Heart right ventricle (tissue), 16 donors: ENCODE data around the gene SETD1B. TPM values are rescaled to one million over a fixed set of nuclear protein-coding genes. Genes with fewer than 3 reads are reported as not detected.
"Not testable (repeated sequence)": the region's sequence is repeated elsewhere in the genome, so short reads cannot be mapped to it uniquely, and the experiment has no call there.

Source experiments
- ATAC-seq, 8 donors: fragments of 200-7000 bp; cut with Tn5 transposase; one replicate each; pipeline ENCODE4 v1.9.1; 2020; ENCODE audit warnings: mild to moderate bottlenecking in 8 of 8, moderate library complexity in 8 of 8, moderate number of reproducible peaks in 1 of 8
- DNase-seq, 2 donors: peaks; one replicate each; pipeline ENCODE4 v3.0.0-alpha.2; 2020
- H3K27ac ChIP-seq, 10 donors: fragments of 200-600 bp; sonication (generic) in 2 of 10; one replicate each; pipeline versions ENCODE4 v1.5.0 to v1.8.0; 2020 to 2022; ENCODE audit warnings: mild to moderate bottlenecking in 3 of 10
- H3K27me3 ChIP-seq, 7 donors: fragments of 200-600 bp; one replicate each; pipeline ENCODE4 v1.8.0; 2021 to 2022; ENCODE audit warnings: mild to moderate bottlenecking in 2 of 7
- H3K36me3 ChIP-seq, 9 donors: fragments of 200-600 bp; sonication (generic) in 1 of 9; one replicate each; pipeline versions ENCODE4 v1.5.0 to v1.8.0; 2020 to 2022; ENCODE audit warnings: mild to moderate bottlenecking in 2 of 9
- H3K4me1 ChIP-seq, 9 donors: fragments of 200-600 bp; sonication (generic) in 1 of 9; one replicate each; pipeline versions ENCODE4 v1.5.0 to v1.8.0; 2020 to 2022; ENCODE audit warnings: mild to moderate bottlenecking in 4 of 9
- H3K4me3 ChIP-seq, 10 donors: fragments of 200-600 bp; sonication (generic) in 2 of 10; one replicate each; pipeline versions ENCODE4 v1.5.0 to v1.8.0; 2020 to 2022; ENCODE audit warnings: mild to moderate bottlenecking in 7 of 10, moderate library complexity in 2 of 10
- H3K9me3 ChIP-seq, 11 donors: fragments of 200-600 bp in 10 of 11; sonication (generic) in 2 of 11; one replicate each; pipeline versions ENCODE4 v1.5.0 to v1.8.0; 2013 to 2022; ENCODE audit warnings: mild to moderate bottlenecking in 2 of 11, control low read depth in 1 of 11, moderate library complexity in 1 of 11
- WGBS, 2 donors: extraction: QIAGEN DNeasy Blood & Tissue Kit; methylation state at CpG; one replicate each; pipeline ENCODE4 v1.1.7; 2013; ENCODE audit warnings: inconsistent platforms in 1 of 2; 5-methylcytosine and 5-hydroxymethylcytosine counted together
- intact Hi-C, 10 donors: fragments of 100-400 bp; cut with DNase I; formaldehyde crosslinking; loops; one replicate each; pipeline versions ENCODE4 v1.11.1 to v1.14.2; 2022
- polyA plus RNA-seq, 2 donors: library from polyadenylated mRNA; stranded (reverse); fragments of 200-250 nt; gene quantifications; one replicate each; pipeline ENCODE4 v1.2.3, GENCODE V29; 2013
- total RNA-seq, 10 donors: library from RNA; stranded (reverse); fragmentation: NEBNext Ultra II Directional in 3 of 10; extraction: Animal tissue kit (Norgen Biotek cat#: 25700) in 3 of 10; gene quantifications; one replicate each; pipeline versions ENCODE4 v1.2.1 to v1.2.4, GENCODE V29; 2021 to 2023
- TF ChIP-seq, protein P1 (sequence below), 9 donors: fragments of 200-600 bp; sonication (generic) in 2 of 9; IDR thresholded peaks; one replicate each; pipeline versions ENCODE4 v1.5.0 to v1.8.0; 2021 to 2022; ENCODE audit warnings: antibody characterized with exemption in 9 of 9, mild to moderate bottlenecking in 5 of 9, moderate library complexity in 1 of 9
- donor health status: Arrhythmogenic right ventricular cardiomyopathy.
- donor health status: ischemic (EF 13 %, LVEDD 7.1; RV severe dilation, severe dysfunction).
- donor health status: healthy with polysubstance abuse.
- donor health status: DM: no; HTN: yes; CAD: no.
- donor health status: DM: no; HTN: no; CAD: no.
- donor health status: ischemic (EF 25% LVEDD 6.9; RV normal size, moderate dysfunction).
- donor health status: ischemic (EF 25% LVEDD 5.7; RV mildly dilated, moderate dysfunction).
- donor health status: healthy.
- donor health status: DM: yes; HTN: yes; CAD: no.
- donor health status: Ischemic cardiomyopathy.
- donor health status: ischemic (EF 35%, LVEDD 5.7; RV mildly dilated, moderate dysfunction).
- donor health status: nonischemic (EF 11% LVEDD 7.7; RV severe dilation, severe dysfunction).
- donor health status: DM: yes; HTN: yes; CAD: no.
- donor health status: PGD.
- donor health status: ischemic (EF 29% LVEDD 5.4; RV normal size, mild dysfunction).
- donor health status: nonischemic (EF 23%, LVEDD 6.1; RV moderate dilation, normal function).

The SETD1B gene
- total and polyA plus RNA-seq, 12 donors, result 2.8 to 14.8 (median 11.2) TPM

DNA sequence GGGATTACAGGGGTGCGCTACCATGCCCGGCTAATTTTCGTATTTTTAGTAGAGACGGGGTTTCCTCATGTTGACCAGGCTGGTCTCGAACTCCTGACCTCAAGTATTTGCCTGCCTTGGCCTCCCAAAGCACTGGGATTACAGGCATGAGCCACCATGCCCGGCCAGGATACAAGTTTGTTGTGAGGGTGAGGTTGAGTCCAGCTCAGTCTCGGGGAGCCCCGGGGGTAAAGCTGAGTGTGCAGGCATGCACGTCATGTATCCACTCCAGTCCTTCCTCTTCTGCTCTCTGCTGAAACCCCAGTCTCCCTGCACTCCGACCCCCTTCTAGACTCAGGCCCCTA lies 54.5 kb downstream of the SETD1B start:
- Histone ChIP-seq H3K27ac (peak overlapping the region; percentile 37 to 91 (median 83)), H3K4me1 (peaks cover 5 to 20% (median 10%) of the 10 kb centered on the region in 9 donors), H3K36me3 (no peaks in the 10 kb centered on the region), H3K9me3 (no peaks in the 10 kb centered on the region), H3K27me3 (no peaks in the 10 kb centered on the region), H3K4me3 (no peak overlapping the region)
- DNase-seq, result no peak
- intact Hi-C loops, result no loop called here
- no peak for ATAC-seq
- TF ChIP-seq, protein P1, sequence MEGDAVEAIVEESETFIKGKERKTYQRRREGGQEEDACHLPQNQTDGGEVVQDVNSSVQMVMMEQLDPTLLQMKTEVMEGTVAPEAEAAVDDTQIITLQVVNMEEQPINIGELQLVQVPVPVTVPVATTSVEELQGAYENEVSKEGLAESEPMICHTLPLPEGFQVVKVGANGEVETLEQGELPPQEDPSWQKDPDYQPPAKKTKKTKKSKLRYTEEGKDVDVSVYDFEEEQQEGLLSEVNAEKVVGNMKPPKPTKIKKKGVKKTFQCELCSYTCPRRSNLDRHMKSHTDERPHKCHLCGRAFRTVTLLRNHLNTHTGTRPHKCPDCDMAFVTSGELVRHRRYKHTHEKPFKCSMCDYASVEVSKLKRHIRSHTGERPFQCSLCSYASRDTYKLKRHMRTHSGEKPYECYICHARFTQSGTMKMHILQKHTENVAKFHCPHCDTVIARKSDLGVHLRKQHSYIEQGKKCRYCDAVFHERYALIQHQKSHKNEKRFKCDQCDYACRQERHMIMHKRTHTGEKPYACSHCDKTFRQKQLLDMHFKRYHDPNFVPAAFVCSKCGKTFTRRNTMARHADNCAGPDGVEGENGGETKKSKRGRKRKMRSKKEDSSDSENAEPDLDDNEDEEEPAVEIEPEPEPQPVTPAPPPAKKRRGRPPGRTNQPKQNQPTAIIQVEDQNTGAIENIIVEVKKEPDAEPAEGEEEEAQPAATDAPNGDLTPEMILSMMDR (IDR thresholded peaks at IDR 0.05), result no peak
- WGBS, 2 donors, result 87 to 92% methylated on average over 10 of the region's 10 CpGs

DNA sequence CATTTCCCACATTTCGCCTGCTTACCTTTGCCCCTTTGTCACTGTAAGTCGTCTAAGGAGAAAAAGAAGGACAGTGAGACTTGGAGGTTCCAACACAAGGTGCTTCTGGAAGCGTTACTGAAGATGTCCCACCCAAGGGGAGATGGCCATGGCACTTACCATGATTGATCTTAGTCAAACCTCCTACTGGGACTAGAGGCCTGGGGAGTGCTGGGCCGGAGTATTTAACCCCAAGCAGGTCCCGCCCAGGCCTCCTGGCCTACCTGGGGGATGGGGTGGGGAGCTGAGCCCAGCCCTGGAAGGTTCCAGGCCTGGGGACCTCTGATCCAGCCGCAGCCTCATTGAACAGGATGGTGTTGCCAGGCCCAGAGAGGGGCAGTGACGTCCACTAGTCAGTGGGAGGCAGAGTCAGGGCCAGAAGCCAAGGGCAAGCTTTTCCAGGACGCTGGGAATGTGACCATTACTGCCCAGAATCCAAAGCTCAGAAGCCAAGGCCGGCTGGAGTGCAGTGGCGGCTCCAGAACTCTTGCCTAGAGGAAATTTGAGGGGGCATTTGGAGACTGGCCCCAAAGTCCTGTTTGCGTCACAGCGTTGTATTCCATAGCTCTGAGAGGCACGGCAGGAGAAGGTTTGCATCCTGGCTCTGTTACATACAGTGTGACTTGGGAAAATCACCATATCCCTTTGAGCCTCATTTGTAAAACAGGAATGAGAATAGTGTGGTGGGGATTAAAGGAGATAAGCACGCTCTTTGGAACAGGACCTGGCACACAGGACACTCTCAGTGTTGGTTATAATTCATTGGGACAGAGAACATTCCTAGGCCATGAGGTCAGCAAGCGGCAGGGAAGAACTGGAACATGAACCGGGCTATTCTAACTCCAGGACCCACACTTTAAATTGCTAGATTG lies 55.1 kb downstream of the SETD1B start, which contains the start of gene HPD:
TSS of gene HPD (minus strand) at position 198 of the 911 bp plus-strand sequence. CDS start at position 162, 36 bp downstream.
- H3K27me3 ChIP-seq, result no peaks in the 10 kb centered on the region
- intact Hi-C loops, result no loop called here
- peaks cover 5 to 20% (median 10%) of the 10 kb centered on the region in 9 donors for H3K4me1 ChIP-seq
- peak within 1 kb of the TSS; percentile 37 to 91 (median 83) for H3K27ac ChIP-seq
- TF ChIP-seq, protein P1 (IDR thresholded peaks at IDR 0.05), result no peak
- peak; percentile 63 to 70 for DNase-seq
- H3K36me3 ChIP-seq, result no peaks in the 10 kb centered on the region
- 50 to 60% methylated on average over 16 of the region's 16 CpGs for WGBS, 2 donors
- no peaks in the 10 kb centered on the region for H3K9me3 ChIP-seq
- H3K4me3 ChIP-seq, result no peak within 1 kb of the TSS
- ATAC-seq, result peak; percentile 81 to 94 (median 88)

DNA sequence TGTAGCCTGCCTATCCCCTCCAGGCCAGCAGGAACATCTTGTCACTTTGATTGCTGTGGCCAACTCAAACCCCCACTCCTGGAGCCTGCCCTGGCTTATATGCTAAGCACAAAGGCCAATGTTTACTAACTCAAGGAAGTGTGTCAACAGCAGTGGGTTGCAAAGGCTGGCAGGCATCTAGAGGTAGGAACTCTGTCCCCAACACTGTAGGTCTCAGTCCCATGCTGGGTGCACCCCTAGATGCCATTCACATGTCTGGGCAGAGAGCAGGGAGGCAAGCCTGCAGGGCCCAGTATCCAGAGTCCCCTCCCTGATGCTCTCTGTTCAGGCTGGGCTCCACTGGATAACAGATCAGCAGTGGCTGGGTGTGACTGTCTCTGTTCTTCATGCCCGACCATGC lies 56.4 kb downstream of the SETD1B start:
- H3K9me3 ChIP-seq, result no peaks in the 10 kb centered on the region

DNA sequence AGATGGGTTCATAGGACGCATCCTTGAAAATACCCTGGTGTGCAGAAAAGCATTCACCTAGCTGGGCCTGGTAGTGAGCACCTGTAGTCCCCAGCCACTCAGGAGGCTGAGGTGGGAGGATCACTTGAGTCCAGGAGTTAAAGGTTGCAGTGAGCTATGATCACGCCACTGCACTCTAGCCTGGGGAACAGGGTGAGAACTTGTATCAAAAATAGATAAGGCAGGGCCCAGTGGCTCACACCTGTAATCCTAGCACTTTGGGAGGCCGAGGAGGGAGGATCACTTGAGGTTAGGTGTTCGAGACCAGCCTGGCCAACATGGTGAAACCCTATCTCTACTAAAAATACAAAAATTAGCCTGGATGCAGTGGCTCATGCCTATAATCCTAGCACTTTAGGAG lies 56.9 kb downstream of the SETD1B start:
- H3K27me3 ChIP-seq, DNase-seq, H3K9me3 ChIP-seq, H3K36me3 ChIP-seq, H3K27ac ChIP-seq, ATAC-seq, H3K4me3 ChIP-seq, intact Hi-C loops: not testable (repeated sequence)
- 95% methylated on average over 4 of the region's 4 CpGs for WGBS, 2 donors
- H3K4me1 ChIP-seq, result peaks cover 5 to 20% (median 10%) of the 10 kb centered on the region in 9 donors

More for the DNA sequence above, 56.4 kb downstream of the SETD1B start:
- TF ChIP-seq, protein P1 (IDR thresholded peaks at IDR 0.05), result no peak
- Histone ChIP-seq H3K27me3 (no peaks in the 10 kb centered on the region), H3K4me1 (peaks cover 5 to 20% (median 10%) of the 10 kb centered on the region in 9 donors), H3K36me3 (no peaks in the 10 kb centered on the region), H3K27ac (peak overlapping the region in 5 of 10 donors; percentile 53 to 85 (median 83)), H3K4me3 (no peak overlapping the region)
- WGBS, 2 donors, result 91 to 96% methylated on average over 1 of the region's 1 CpG
- ATAC-seq, result no peak
- intact Hi-C loops, result no loop called here
- no peak for DNase-seq
